Activated naive CD8-positive, alpha-beta T cell treated with anti-CD3 and anti-CD28 coated beads, Interleukin-2, amount 10 ng/mL, durations not matched to agents 7 days and 5 days (primary cell): Measurements from ENCODE around the gene PER1. TPM values are rescaled to one million over a fixed set of nuclear protein-coding genes. Genes with fewer than 3 reads are reported as not detected.

Experiments
- ATAC-seq: fragments of 150-1000 bp; cut with Tn5 transposase; one replicate; pipeline ENCODE4 v1.10.0; 2021; ENCODE audit warnings: low read depth, moderate library complexity
- POLR2A ChIA-PET: fragments of 350-600 bp; sonication (Branson Sonifier 250); formaldehyde crosslinking; loops from one replicate; lab custom pipeline; 2021; ENCODE audit warnings: antibody characterized with exemption; lab: Charles Lee
- DNase-seq: peaks from one replicate; pipeline ENCODE4 v3.0.0; 2021
- H3K27ac Mint-ChIP-seq: one replicate; pipeline ENCODE4 v1.8.0; 2022; ENCODE audit warnings: mild to moderate bottlenecking, mixed read lengths
- H3K27me3 Mint-ChIP-seq: one replicate; pipeline ENCODE4 v1.8.0; 2022; ENCODE audit warnings: mild to moderate bottlenecking, moderate library complexity, mixed read lengths
- H3K36me3 Mint-ChIP-seq: one replicate; pipeline ENCODE4 v1.8.0; 2021; ENCODE audit warnings: mild to moderate bottlenecking, mixed read lengths
- H3K4me1 Mint-ChIP-seq: one replicate; pipeline ENCODE4 v1.8.0; 2021; ENCODE audit warnings: mixed read lengths
- H3K4me3 Mint-ChIP-seq: one replicate; pipeline ENCODE4 v1.8.0; 2022; ENCODE audit warnings: mild to moderate bottlenecking, moderate library complexity, mixed read lengths
- H3K9me3 Mint-ChIP-seq: one replicate; pipeline ENCODE4 v1.8.0; 2021; ENCODE audit warnings: mixed read lengths
- total RNA-seq, 2 experiments: library from RNA; stranded (reverse); gene quantifications; one replicate each; pipeline ENCODE4 v1.2.3, GENCODE V29; 2021

The PER1 gene
- total RNA-seq, 2 experiments from 2014 or later: 52.7 to 53.6 TPM

DNA sequence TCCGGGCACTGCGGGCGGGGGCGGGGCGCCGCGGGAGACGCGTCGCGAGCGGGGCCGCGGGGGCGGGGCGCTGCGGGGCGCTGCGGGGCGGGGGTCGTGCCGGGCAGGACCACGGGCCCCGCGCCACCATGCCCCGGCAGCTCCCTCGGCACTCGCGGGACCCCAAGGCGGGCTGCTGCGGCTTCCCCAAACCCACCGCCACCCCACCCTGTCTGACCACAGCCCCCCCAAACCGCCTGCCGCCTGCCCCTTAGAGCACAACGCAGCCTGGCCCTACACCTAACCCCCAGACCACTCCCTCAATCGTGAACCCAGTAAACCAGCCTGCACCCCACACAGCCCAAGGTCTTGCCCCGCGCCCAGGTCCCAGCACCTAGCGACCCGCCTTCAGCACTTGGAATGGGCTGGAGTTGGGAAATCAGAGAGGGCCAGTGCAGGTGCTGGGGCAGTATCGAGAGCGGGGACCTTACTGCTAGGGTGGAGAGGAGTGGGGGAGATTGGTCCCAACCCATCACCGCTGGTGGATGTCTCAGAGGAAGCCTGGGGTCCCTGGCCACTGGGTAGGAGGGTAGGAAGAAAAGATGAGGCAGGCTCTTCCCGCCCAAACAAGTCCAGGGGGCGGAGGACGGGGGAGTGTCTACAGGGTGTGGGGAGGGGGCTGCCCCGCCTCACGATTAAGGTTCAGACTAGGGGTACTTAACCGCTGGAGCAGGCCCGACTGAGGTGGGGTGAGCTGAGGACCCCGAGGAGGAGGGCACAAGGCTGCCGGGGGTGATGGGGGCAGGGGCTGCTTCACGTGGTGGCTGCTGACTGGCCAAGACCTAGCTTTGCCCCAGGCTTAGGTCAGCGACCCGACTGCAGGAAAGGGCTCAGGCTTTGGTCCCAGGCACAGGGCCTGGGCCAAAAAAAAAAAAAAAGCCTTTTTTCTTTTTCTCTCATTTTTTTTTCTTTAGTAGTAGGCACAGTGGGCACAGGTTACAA, 11.1 kb upstream of the PER1 start:
- H3K36me3 Mint-ChIP-seq: peaks cover 23% of the 10 kb centered on the region
- peak; percentile 59 for DNase-seq

GRCh38 chr17:8162233-8162996, 10.2 kb upstream of the PER1 start, which contains the start of gene VAMP2:
VAMP2 (minus strand) TSS chr17:8162948; CDS start chr17:8162879, 69 bp downstream.
- Mint-ChIP-seq H3K4me1 (peaks cover 47% of the 10 kb centered on the region), H3K27ac (peak within 1 kb of the TSS; percentile 100), H3K9me3 (no peaks in the 10 kb centered on the region), H3K4me3 (peak within 1 kb of the TSS; percentile 88), H3K27me3 (no peaks in the 10 kb centered on the region), H3K36me3 (peaks cover 23% of the 10 kb centered on the region)
- ATAC-seq (peak; percentile 41), DNase-seq (peak; percentile 95)
- POLR2A ChIA-PET: interaction anchor here (2.2 to 14.8 kb wide), 3 partner anchors 10 to 43 kb away, joined by 10 to 384 read pairs (median 13); partner anchors contain the start of gene BORCS6

More for the DNA sequence above, 11.1 kb upstream of the PER1 start:
- Mint-ChIP-seq H3K9me3 (no peaks in the 10 kb centered on the region), H3K27ac (peak overlapping the region; percentile 100), H3K4me3 (peak overlapping the region; percentile 88), H3K27me3 (no peaks in the 10 kb centered on the region), H3K4me1 (peaks cover 47% of the 10 kb centered on the region)
- peak; percentile 3 for ATAC-seq
- POLR2A ChIA-PET: interaction anchor here (0.7 to 14.8 kb wide), 16 partner anchors 9 to 308 kb away, joined by 3 to 384 read pairs (median 8); partner anchors contain the start of genes AURKB, BORCS6, CTC1 and PER1

- Mint-ChIP-seq H3K9me3 (no peaks in the 10 kb centered on the region), H3K4me3 (peak overlapping the region; percentile 87), H3K36me3 (peaks cover 23% of the 10 kb centered on the region), H3K27me3 (no peaks in the 10 kb centered on the region), H3K27ac (peak overlapping the region; percentile 86), H3K4me1 (peaks cover 45% of the 10 kb centered on the region)
- ATAC-seq (no peak), DNase-seq (no peak)
- POLR2A ChIA-PET: interaction anchor here (0.6 to 14.8 kb wide), 4 partner anchors 9 to 18 kb away, joined by 3 to 384 read pairs (median 4); partner anchors contain the start of gene PER1
These were observed 9.4 kb upstream of the PER1 start for GRCh38 chr17:8161289-8162232.

DNA sequence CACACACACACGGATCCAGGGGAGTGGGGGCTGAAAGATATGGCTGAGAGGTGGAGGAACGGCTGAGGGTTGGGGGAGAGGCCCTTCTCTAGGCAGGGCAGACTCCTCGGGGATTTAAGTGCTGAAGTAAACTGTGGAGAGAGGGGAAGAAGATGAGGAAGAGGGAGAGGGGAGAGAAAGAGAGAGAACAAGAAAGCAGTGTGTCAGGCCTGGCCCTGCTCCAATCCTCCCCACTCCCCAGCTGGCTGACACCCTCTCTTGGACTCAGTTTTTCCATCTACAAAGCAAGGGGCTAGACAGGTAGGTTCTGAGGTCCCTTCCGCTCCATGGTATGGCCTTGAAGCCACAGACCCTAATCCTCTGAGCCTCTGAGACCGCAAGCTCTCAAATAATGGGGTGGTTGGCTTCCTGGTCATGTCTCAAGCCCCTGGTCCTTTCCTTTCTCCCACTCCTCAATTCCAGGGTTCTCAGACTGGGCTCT, 8.6 kb upstream of the PER1 start:
- POLR2A ChIA-PET: interaction anchor here (1.3 to 14.8 kb wide), 3 partner anchors 8 to 11 kb away, joined by 3 to 384 read pairs (median 4); partner anchors contain the start of gene PER1
- peak overlapping the region; percentile 87 for H3K4me3 Mint-ChIP-seq
- H3K27me3 Mint-ChIP-seq: no peaks in the 10 kb centered on the region
- H3K4me1 Mint-ChIP-seq: peaks cover 45% of the 10 kb centered on the region
- no peaks in the 10 kb centered on the region for H3K9me3 Mint-ChIP-seq
- peaks cover 23% of the 10 kb centered on the region for H3K36me3 Mint-ChIP-seq
- H3K27ac Mint-ChIP-seq: peak overlapping the region; percentile 86
- DNase-seq (no peak), ATAC-seq (no peak)

- H3K27ac Mint-ChIP-seq: peak overlapping the region; percentile 86
- peaks cover 49% of the 10 kb centered on the region for H3K4me1 Mint-ChIP-seq
- POLR2A ChIA-PET: interaction anchor here (1.2 to 14.8 kb wide), 2 partner anchors 12 to 22 kb away, joined by 4 to 384 read pairs; no protein-coding TSS in a partner anchor
- DNase-seq: no peak
- no peaks in the 10 kb centered on the region for H3K9me3 Mint-ChIP-seq
- no peak for ATAC-seq
- H3K27me3 Mint-ChIP-seq: no peaks in the 10 kb centered on the region
- H3K36me3 Mint-ChIP-seq: peaks cover 23% of the 10 kb centered on the region
- H3K4me3 Mint-ChIP-seq: peak overlapping the region; percentile 87
These were observed 8.0 kb upstream of the PER1 start for GRCh38 chr17:8160224-8160577.

GRCh38 chr17:8159459-8160223, 7.4 kb upstream of the PER1 start:
- Mint-ChIP-seq H3K27ac (peak overlapping the region; percentile 67), H3K4me3 (peak overlapping the region; percentile 48), H3K9me3 (no peaks in the 10 kb centered on the region), H3K4me1 (peaks cover 49% of the 10 kb centered on the region), H3K27me3 (no peaks in the 10 kb centered on the region), H3K36me3 (peaks cover 21% of the 10 kb centered on the region)
- POLR2A ChIA-PET: interaction anchor here (1.2 to 14.8 kb wide), 4 partner anchors 12 to 88 kb away, joined by 4 to 384 read pairs (median 9); partner anchors contain the start of genes AURKB and CTC1
- no peak for ATAC-seq
- DNase-seq: no peak

GRCh38 chr17:8159032-8159400, 6.8 kb upstream of the PER1 start:
- Mint-ChIP-seq H3K4me3 (peak overlapping the region; percentile 67), H3K27ac (peak overlapping the region; percentile 87), H3K9me3 (no peaks in the 10 kb centered on the region), H3K27me3 (no peaks in the 10 kb centered on the region), H3K4me1 (peaks cover 48% of the 10 kb centered on the region), H3K36me3 (peaks cover 21% of the 10 kb centered on the region)
- ATAC-seq: no peak
- POLR2A ChIA-PET: interaction anchor here (0.8 to 14.8 kb wide), 6 partner anchors 13 to 88 kb away, joined by 3 to 384 read pairs (median 6); partner anchors contain the start of genes AURKB, CTC1 and HES7
- DNase-seq: no peak

DNA sequence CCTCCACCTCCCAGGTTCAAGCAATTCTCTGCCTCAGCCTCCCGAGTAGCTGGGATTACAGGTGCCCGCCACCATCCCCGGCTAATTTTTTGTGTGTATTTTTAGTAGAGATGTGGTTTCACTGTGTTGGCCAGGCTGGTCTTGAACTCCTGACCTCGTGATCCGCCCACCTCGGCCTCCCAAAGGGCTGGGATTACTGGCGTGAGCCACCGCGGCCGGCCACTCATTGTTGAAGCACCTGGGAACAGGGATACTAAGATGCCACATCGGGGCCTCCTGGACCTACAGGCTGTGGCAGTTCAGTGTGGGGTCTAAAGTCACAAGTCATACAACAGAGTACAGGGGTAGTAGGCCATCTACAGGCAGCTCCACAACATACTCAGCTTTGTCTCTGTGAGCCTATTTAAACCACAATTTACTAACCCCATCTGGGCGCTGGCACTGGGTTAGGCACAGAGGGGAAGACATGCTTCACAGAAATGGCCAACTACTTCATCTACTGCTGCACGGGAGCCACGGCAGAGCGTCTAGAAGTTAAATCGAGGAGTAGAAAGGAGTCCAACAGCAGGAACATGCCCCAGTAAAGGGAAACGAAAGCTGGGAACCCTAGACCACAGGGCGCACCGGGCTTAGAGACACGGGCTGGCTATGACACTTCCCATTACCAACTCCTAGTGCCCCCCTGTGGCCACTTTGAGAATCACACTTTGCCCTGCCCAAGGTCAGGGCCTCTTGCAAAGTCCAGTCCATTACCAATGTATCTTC, 6.2 kb upstream of the PER1 start:
- Mint-ChIP-seq H3K4me1 (peaks cover 48% of the 10 kb centered on the region), H3K27me3 (no peaks in the 10 kb centered on the region), H3K36me3 (peaks cover 21% of the 10 kb centered on the region), H3K9me3 (no peaks in the 10 kb centered on the region), H3K27ac (peak overlapping the region; percentile 87), H3K4me3 (peak overlapping the region; percentile 67)
- DNase-seq (peak; percentile 84), ATAC-seq (peak; percentile 4)
- POLR2A ChIA-PET: interaction anchor here (0.8 to 14.8 kb wide), 6 partner anchors 14 to 89 kb away, joined by 3 to 384 read pairs (median 6); partner anchors contain the start of genes AURKB, CTC1 and HES7

- Mint-ChIP-seq H3K4me3 (no peak overlapping the region), H3K9me3 (no peaks in the 10 kb centered on the region), H3K27ac (no peak overlapping the region), H3K27me3 (no peaks in the 10 kb centered on the region), H3K4me1 (peaks cover 54% of the 10 kb centered on the region), H3K36me3 (peaks cover 16% of the 10 kb centered on the region)
- POLR2A ChIA-PET: interaction anchor here (0.6 to 14.8 kb wide), 22 partner anchors 8 to 470 kb away, joined by 3 to 384 read pairs (median 4); partner anchors contain the start of genes BORCS6, CNTROB, CTC1 and TMEM107
- ATAC-seq: peak; percentile 77
- DNase-seq: peak; percentile 99
These were observed 4.2 kb upstream of the PER1 start for GRCh38 chr17:8156246-8156992.

DNA sequence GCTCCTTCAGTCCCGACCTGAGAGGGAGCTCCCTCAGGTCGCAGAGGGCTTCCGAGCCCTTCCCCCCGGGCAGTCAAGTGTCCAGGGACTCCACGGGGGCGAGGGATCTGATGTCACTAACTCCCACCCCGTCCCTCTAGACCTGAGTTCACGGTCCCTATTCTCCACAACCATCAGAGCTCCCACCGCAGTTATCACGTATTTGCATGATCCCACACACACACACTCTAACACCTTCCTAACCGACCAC, 3.7 kb upstream of the PER1 start:
- Mint-ChIP-seq H3K9me3 (no peaks in the 10 kb centered on the region), H3K4me1 (peaks cover 49% of the 10 kb centered on the region), H3K4me3 (no peak overlapping the region), H3K27me3 (no peaks in the 10 kb centered on the region), H3K27ac (no peak overlapping the region), H3K36me3 (peaks cover 11% of the 10 kb centered on the region)
- ATAC-seq: no peak
- DNase-seq: no peak
- POLR2A ChIA-PET: interaction anchor here (0.6 to 14.8 kb wide), 14 partner anchors 8 to 224 kb away, joined by 3 to 384 read pairs (median 4); partner anchors contain the start of genes BORCS6, CNTROB, CTC1 and TMEM107
